Mesenchymal stem cell (in vitro differentiated cells and primary cell): ENCODE data around the gene USP12.

Experiments
- DNase-seq: peaks from one replicate; pipeline ENCODE4 v3.0.0-alpha.2; 2013
- H2AFZ ChIP-seq: one replicate; pipeline ENCODE4 v1.6.1; 2013; ENCODE audit warnings: low read depth, mild to moderate bottlenecking, control low read depth, inconsistent platforms, low read length, moderate library complexity
- H2AK5ac ChIP-seq: 2 replicates; pipeline ENCODE4 v1.6.1; 2013; ENCODE audit warnings: low read length, moderate library complexity, mild to moderate bottlenecking, inconsistent platforms; ENCODE audit not compliant: severe bottlenecking
- H2BK120ac ChIP-seq: one replicate; pipeline ENCODE4 v1.6.1; 2013; ENCODE audit warnings: low read depth, mild to moderate bottlenecking, inconsistent platforms, low read length, moderate library complexity
- H2BK12ac ChIP-seq, 2 experiments: one replicate each; pipeline ENCODE4 v1.6.1; 2013; ENCODE audit warnings: inconsistent platforms in 2 of 2, low read length in 2 of 2, mild to moderate bottlenecking in 2 of 2, moderate library complexity in 2 of 2, control low read depth in 1 of 2
- H2BK15ac ChIP-seq: one replicate; pipeline ENCODE4 v1.6.1; 2013; ENCODE audit warnings: mild to moderate bottlenecking, low read depth, inconsistent platforms; ENCODE audit not compliant: poor library complexity, severe bottlenecking
- H2BK5ac ChIP-seq: 2 replicates; pipeline ENCODE4 v1.6.1; 2013; ENCODE audit warnings: low read depth, mild to moderate bottlenecking, low read length, control low read depth, inconsistent platforms; ENCODE audit not compliant: poor library complexity, severe bottlenecking
- H3K14ac ChIP-seq, 2 experiments: one replicate each; pipeline ENCODE4 v1.6.1; 2013; ENCODE audit warnings: inconsistent platforms in 2 of 2, low read length in 2 of 2, control low read depth in 1 of 2, mild to moderate bottlenecking in 1 of 2, moderate library complexity in 1 of 2
- H3K18ac ChIP-seq, 2 experiments: one replicate each; pipeline ENCODE4 v1.6.1; 2013; ENCODE audit warnings: inconsistent platforms in 2 of 2, low read length in 2 of 2, control low read depth in 1 of 2, low read depth in 1 of 2, mild to moderate bottlenecking in 1 of 2
- H3K23ac ChIP-seq, 2 experiments: one replicate each; pipeline ENCODE4 v1.6.1; 2013; ENCODE audit warnings: inconsistent platforms in 2 of 2, low read length in 2 of 2, mild to moderate bottlenecking in 2 of 2, moderate library complexity in 2 of 2, control low read depth in 1 of 2
- H3K27ac ChIP-seq: 2 replicates; pipeline ENCODE4 v1.5.1; 2013; ENCODE audit warnings: mild to moderate bottlenecking, moderate library complexity, low read length, control low read depth, inconsistent platforms; ENCODE audit not compliant: poor library complexity, severe bottlenecking
- H3K27me3 ChIP-seq, 2 experiments: 2 replicates each; pipeline versions ENCODE4 v1.6.1 to v1.7.0; 2013; ENCODE audit warnings: low read length in 2 of 2, mild to moderate bottlenecking in 2 of 2, moderate library complexity in 2 of 2, control low read depth in 1 of 2, inconsistent platforms in 1 of 2; ENCODE audit not compliant: control insufficient read depth in 1 of 2, insufficient read depth in 1 of 2
- H3K36me3 ChIP-seq, 2 experiments: 2 replicates each; pipeline versions ENCODE4 v1.6.1 to v1.7.0; 2013; ENCODE audit warnings: low read length in 2 of 2, control low read depth in 1 of 2, inconsistent platforms in 1 of 2, low read depth in 1 of 2, mild to moderate bottlenecking in 1 of 2; ENCODE audit not compliant: insufficient read depth in 2 of 2, control insufficient read depth in 1 of 2
- H3K4ac ChIP-seq, 2 experiments: one replicate each; pipeline ENCODE4 v1.6.1; 2013; ENCODE audit warnings: inconsistent platforms in 2 of 2, low read length in 2 of 2, mild to moderate bottlenecking in 2 of 2, moderate library complexity in 2 of 2, control low read depth in 1 of 2, low read depth in 1 of 2
- H3K4me1 ChIP-seq: 2 replicates; pipeline ENCODE4 v1.6.1; 2013; ENCODE audit warnings: low read depth, low read length, control low read depth; ENCODE audit not compliant: control insufficient read depth, insufficient read depth
- H3K4me2 ChIP-seq: 2 replicates; pipeline ENCODE4 v1.6.1; 2013; ENCODE audit warnings: low read length, mild to moderate bottlenecking, inconsistent platforms; ENCODE audit not compliant: poor library complexity, severe bottlenecking
- H3K4me3 ChIP-seq, 2 experiments: 2 replicates each; pipeline versions ENCODE4 v1.5.1 to v1.7.0; 2013; ENCODE audit warnings: low read length in 2 of 2, mild to moderate bottlenecking in 2 of 2, control low read depth in 1 of 2, low read depth in 1 of 2; ENCODE audit not compliant: insufficient read depth in 1 of 2
- H3K79me1 ChIP-seq: replicated peaks from 2 replicates; pipeline ENCODE4 v1.6.1; 2013; ENCODE audit warnings: mild to moderate bottlenecking, control low read depth, low read length, inconsistent platforms; ENCODE audit not compliant: poor library complexity, severe bottlenecking
- H3K9ac ChIP-seq: 2 replicates; pipeline ENCODE4 v1.7.0; 2013; ENCODE audit warnings: mild to moderate bottlenecking, low read length, moderate library complexity
- H3K9me3 ChIP-seq: 2 replicates; pipeline ENCODE4 v1.7.0; 2013; ENCODE audit warnings: mild to moderate bottlenecking, low read length; ENCODE audit not compliant: control insufficient read depth
- H4K8ac ChIP-seq: one replicate; pipeline ENCODE4 v1.6.1; 2013; ENCODE audit warnings: inconsistent platforms, mild to moderate bottlenecking, low read length, moderate library complexity
- H4K91ac ChIP-seq: one replicate; pipeline ENCODE4 v1.6.1; 2013; ENCODE audit warnings: mild to moderate bottlenecking, low read length, inconsistent platforms
- WGBS: methylation state at CpG from one replicate; pipeline ENCODE4 v1.1.7; 2013; ENCODE audit warnings: mixed read lengths; 5-methylcytosine and 5-hydroxymethylcytosine counted together

USP12 gene

GRCh38 chr13:27080018-27080948, 91.3 kb downstream of the USP12 start:
- Histone ChIP-seq H2BK5ac (no peak overlapping the region), H3K4me3 (no peak overlapping the region), H2BK12ac (peak overlapping the region in 1 of 2 experiments; percentile 21), H3K9ac (no peak overlapping the region), H3K9me3 (no peaks in the 10 kb centered on the region), H3K4me1 (peaks cover 9% of the 10 kb centered on the region), H3K4me2 (no peak overlapping the region), H3K36me3 (peaks cover 0 to 51% of the 10 kb centered on the region in 2 experiments), H3K27me3 (no peaks in the 10 kb centered on the region), H4K8ac (no peak overlapping the region), H3K14ac (no peak overlapping the region), H2AK5ac (peak overlapping the region; percentile 93), H3K79me1 (peaks cover 10% of the 10 kb centered on the region), H4K91ac (peak overlapping the region; percentile 72), H3K23ac (no peak overlapping the region), H2BK15ac (no peak overlapping the region), H3K4ac (no peak overlapping the region), H3K27ac (peak overlapping the region; percentile 83), H2BK120ac (no peak overlapping the region), H2AFZ (no peak overlapping the region), H3K18ac (peak overlapping the region; percentile 57 to 60)
- WGBS, result 72% methylated on average over 6 of the region's 6 CpGs
- DNase-seq, result peak; percentile 16

DNA sequence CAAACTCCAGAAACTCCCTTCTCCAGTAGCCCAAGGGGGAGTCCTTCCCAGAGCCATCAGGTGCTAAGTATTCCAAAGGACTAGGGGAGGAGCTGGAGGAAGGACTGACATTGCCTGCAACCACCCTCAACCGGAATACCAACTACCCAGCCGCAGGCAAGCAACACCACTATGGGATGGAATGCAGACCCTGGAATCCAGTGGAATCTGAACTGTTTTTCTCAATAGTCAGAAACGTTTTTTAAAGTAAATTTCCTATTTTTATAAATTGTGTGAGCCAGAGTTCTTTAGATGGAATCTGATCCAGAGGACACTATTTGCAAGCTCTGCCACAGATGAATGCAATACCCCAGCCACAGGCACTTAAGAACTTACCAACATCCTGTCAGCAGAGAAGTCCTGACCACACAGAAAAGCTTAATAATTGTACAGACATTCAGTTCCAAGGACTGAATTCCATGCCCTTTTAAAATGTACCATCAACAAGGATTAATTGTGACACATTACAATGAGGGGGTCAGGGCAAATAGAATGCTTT, 92.1 kb downstream of the USP12 start:
- Histone ChIP-seq H4K8ac (no peak overlapping the region), H2BK15ac (no peak overlapping the region), H2AFZ (no peak overlapping the region), H2AK5ac (peak overlapping the region; percentile 39), H4K91ac (no peak overlapping the region), H3K79me1 (peaks cover 10% of the 10 kb centered on the region), H3K27me3 (no peaks in the 10 kb centered on the region), H3K27ac (peak overlapping the region; percentile 83), H3K4me2 (peak overlapping the region; percentile 27), H3K4me1 (peaks cover 9% of the 10 kb centered on the region), H3K9ac (no peak overlapping the region), H3K4me3 (no peak overlapping the region), H3K18ac (no peak overlapping the region), H3K23ac (no peak overlapping the region), H3K14ac (no peak overlapping the region), H3K4ac (no peak overlapping the region), H2BK12ac (no peak overlapping the region), H3K36me3 (peaks cover 0 to 52% of the 10 kb centered on the region in 2 experiments), H3K9me3 (no peaks in the 10 kb centered on the region), H2BK120ac (no peak overlapping the region), H2BK5ac (no peak overlapping the region)
- WGBS, result no CpG with 5 or more reads among the region's 3 CpGs
- peak; percentile 89 for DNase-seq

GRCh38 chr13:27077451-27077850, 94.2 kb downstream of the USP12 start:
- Histone ChIP-seq H4K91ac (no peak overlapping the region), H3K4ac (no peak overlapping the region), H3K79me1 (peaks cover 14% of the 10 kb centered on the region), H3K27me3 (no peaks in the 10 kb centered on the region), H3K36me3 (peaks cover 0 to 60% of the 10 kb centered on the region in 2 experiments), H3K27ac (no peak overlapping the region), H2AFZ (no peak overlapping the region), H3K4me3 (no peak overlapping the region), H2BK120ac (no peak overlapping the region), H3K4me2 (no peak overlapping the region), H3K14ac (no peak overlapping the region), H3K18ac (no peak overlapping the region), H3K4me1 (peaks cover 9% of the 10 kb centered on the region), H2BK15ac (no peak overlapping the region), H3K9me3 (no peaks in the 10 kb centered on the region), H2BK5ac (no peak overlapping the region), H3K23ac (no peak overlapping the region), H4K8ac (no peak overlapping the region), H2BK12ac (no peak overlapping the region), H3K9ac (no peak overlapping the region), H2AK5ac (no peak overlapping the region)
- no peak for DNase-seq
- WGBS, result no CpG with 5 or more reads among the region's 1 CpG

- H3K36me3 ChIP-seq, result peaks cover 0 to 56% of the 10 kb centered on the region in 2 experiments
- no peak overlapping the region for H2AFZ ChIP-seq
- peaks cover 9% of the 10 kb centered on the region for H3K4me1 ChIP-seq
- H3K79me1 ChIP-seq, result peaks cover 14% of the 10 kb centered on the region
- no peak overlapping the region for H3K18ac ChIP-seq
- H3K9me3 ChIP-seq, result no peaks in the 10 kb centered on the region
- no peak overlapping the region for H4K91ac ChIP-seq
- no peak overlapping the region for H2AK5ac ChIP-seq
- H3K4ac ChIP-seq, result no peak overlapping the region
- H2BK12ac ChIP-seq, result no peak overlapping the region
- H2BK15ac ChIP-seq, result no peak overlapping the region
- H3K4me2 ChIP-seq, result no peak overlapping the region
- DNase-seq, result no peak
- H3K27me3 ChIP-seq, result no peaks in the 10 kb centered on the region
- no peak overlapping the region for H3K23ac ChIP-seq
- H3K14ac ChIP-seq, result no peak overlapping the region
- no peak overlapping the region for H2BK5ac ChIP-seq
- no peak overlapping the region for H2BK120ac ChIP-seq
- no peak overlapping the region for H3K4me3 ChIP-seq
- no peak overlapping the region for H3K27ac ChIP-seq
- H3K9ac ChIP-seq, result no peak overlapping the region
- no peak overlapping the region for H4K8ac ChIP-seq
These were observed 95.2 kb downstream of the USP12 start for GRCh38 chr13:27076421-27076820.
